ENCODE results near the gene SYNE2.

- no peak for TF ChIP-seq CTCF (IDR thresholded peaks at IDR 0.05)
- no peak for TF ChIP-seq TCF7L2 (IDR thresholded peaks at IDR 0.05; ENCODE audit: low read depth, low read length)
- no peak for TF ChIP-seq POLR2AphosphoS5 (IDR thresholded peaks at IDR 0.05; ENCODE audit: low read depth, low read length)
Observed at GRCh38 chr14:64064447-64064846, 211.6 kb downstream of the SYNE2 start.

Data from Panc1 (cell line).